C4-2B (cell line): Measurements from ENCODE around the gene COQ2.

ENCODE experiments used
- ZFX ChIP-seq: fragments of 450-650 bp; IDR thresholded peaks from 2 replicates; pipeline ENCODE4 v1.6.1; 2017
- TF ChIP-seq, protein P1 (sequence below): fragments of 450-650 bp; conservative IDR thresholded peaks from 2 replicates; pipeline ENCODE4 v1.5.1; 2017; ENCODE audit warnings: mild to moderate bottlenecking

GRCh38 chr4:83237591-83237990, 47.0 kb downstream of the COQ2 start:
- TF ChIP-seq, protein P1, sequence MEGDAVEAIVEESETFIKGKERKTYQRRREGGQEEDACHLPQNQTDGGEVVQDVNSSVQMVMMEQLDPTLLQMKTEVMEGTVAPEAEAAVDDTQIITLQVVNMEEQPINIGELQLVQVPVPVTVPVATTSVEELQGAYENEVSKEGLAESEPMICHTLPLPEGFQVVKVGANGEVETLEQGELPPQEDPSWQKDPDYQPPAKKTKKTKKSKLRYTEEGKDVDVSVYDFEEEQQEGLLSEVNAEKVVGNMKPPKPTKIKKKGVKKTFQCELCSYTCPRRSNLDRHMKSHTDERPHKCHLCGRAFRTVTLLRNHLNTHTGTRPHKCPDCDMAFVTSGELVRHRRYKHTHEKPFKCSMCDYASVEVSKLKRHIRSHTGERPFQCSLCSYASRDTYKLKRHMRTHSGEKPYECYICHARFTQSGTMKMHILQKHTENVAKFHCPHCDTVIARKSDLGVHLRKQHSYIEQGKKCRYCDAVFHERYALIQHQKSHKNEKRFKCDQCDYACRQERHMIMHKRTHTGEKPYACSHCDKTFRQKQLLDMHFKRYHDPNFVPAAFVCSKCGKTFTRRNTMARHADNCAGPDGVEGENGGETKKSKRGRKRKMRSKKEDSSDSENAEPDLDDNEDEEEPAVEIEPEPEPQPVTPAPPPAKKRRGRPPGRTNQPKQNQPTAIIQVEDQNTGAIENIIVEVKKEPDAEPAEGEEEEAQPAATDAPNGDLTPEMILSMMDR: no peak
- no peak for TF ChIP-seq ZFX
